ENCODE measurements around the gene GCH1. TPM values are rescaled to one million over a fixed set of nuclear protein-coding genes. Genes with fewer than 3 reads are reported as not detected.

The GCH1 gene
- total RNA-seq, 1 experiment from 2014 or later, result 9.2 TPM

DNA sequence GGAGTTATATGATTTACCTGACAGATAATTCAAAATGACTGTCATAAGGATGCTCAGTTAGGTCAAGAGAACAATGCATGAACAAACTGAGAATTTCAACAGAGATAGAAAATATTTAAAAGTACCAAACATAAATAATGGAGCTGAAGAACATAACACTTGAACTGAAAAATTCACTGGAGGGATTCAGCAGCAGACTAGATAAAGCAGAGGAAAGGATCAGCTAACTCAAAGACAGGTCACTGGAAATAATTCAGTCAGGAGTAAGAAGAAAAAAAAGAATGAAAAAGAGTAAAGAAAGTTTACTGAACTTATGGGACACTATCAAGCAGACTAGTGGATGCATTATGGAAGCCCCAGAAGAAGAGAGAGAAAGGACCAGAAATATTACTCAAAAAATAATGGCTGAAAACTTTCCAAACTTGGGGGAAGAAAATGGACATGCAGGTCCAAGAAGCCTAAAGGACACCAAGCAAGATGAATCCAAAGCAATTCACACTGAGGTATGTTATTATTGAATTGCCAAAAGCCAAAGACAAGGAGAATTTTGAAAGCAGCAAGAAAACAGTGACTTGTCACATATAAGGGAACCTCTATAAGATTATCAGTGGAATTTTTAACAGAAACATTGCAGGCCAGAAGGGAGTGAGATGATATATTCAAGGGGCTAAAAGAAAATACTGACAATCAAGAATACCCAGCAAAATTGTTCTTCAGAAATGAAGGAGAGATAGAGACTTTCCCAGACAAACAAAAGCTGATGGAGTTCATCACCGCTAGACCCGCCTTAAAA, 78.7 kb downstream of the GCH1 start (continued):
- TF ChIP-seq, protein P1, sequence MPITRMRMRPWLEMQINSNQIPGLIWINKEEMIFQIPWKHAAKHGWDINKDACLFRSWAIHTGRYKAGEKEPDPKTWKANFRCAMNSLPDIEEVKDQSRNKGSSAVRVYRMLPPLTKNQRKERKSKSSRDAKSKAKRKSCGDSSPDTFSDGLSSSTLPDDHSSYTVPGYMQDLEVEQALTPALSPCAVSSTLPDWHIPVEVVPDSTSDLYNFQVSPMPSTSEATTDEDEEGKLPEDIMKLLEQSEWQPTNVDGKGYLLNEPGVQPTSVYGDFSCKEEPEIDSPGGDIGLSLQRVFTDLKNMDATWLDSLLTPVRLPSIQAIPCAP (CRISPR knock-in tag; IDR thresholded peaks at IDR 0.05), result no peak
- TF ChIP-seq NR2C2 (CRISPR knock-in tag; IDR thresholded peaks at IDR 0.05) (no peak), FOXP1 (CRISPR knock-in tag; IDR thresholded peaks at IDR 0.05; ENCODE audit: borderline replicate concordance) (no peak), GRHL2 (CRISPR knock-in tag; IDR thresholded peaks at IDR 0.05; ENCODE audit: insufficient replicate concordance, severe bottlenecking) (no peak), ZNF138 (CRISPR knock-in tag; conservative IDR thresholded peaks at IDR 0.05) (no peak), ZNF396 (CRISPR knock-in tag; IDR thresholded peaks at IDR 0.05; ENCODE audit: borderline replicate concordance) (no peak)
- TF ChIP-seq, protein P2, sequence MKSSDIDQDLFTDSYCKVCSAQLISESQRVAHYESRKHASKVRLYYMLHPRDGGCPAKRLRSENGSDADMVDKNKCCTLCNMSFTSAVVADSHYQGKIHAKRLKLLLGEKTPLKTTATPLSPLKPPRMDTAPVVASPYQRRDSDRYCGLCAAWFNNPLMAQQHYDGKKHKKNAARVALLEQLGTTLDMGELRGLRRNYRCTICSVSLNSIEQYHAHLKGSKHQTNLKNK (CRISPR knock-in tag; IDR thresholded peaks at IDR 0.05), result no peak
- TF ChIP-seq, protein P3, sequence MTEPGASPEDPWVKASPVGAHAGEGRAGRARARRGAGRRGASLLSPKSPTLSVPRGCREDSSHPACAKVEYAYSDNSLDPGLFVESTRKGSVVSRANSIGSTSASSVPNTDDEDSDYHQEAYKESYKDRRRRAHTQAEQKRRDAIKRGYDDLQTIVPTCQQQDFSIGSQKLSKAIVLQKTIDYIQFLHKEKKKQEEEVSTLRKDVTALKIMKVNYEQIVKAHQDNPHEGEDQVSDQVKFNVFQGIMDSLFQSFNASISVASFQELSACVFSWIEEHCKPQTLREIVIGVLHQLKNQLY (CRISPR knock-in tag; IDR thresholded peaks at IDR 0.05), result no peak
- TF ChIP-seq, protein P4, sequence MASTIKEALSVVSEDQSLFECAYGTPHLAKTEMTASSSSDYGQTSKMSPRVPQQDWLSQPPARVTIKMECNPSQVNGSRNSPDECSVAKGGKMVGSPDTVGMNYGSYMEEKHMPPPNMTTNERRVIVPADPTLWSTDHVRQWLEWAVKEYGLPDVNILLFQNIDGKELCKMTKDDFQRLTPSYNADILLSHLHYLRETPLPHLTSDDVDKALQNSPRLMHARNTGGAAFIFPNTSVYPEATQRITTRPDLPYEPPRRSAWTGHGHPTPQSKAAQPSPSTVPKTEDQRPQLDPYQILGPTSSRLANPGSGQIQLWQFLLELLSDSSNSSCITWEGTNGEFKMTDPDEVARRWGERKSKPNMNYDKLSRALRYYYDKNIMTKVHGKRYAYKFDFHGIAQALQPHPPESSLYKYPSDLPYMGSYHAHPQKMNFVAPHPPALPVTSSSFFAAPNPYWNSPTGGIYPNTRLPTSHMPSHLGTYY (CRISPR knock-in tag; IDR thresholded peaks at IDR 0.05), result no peak

DNA sequence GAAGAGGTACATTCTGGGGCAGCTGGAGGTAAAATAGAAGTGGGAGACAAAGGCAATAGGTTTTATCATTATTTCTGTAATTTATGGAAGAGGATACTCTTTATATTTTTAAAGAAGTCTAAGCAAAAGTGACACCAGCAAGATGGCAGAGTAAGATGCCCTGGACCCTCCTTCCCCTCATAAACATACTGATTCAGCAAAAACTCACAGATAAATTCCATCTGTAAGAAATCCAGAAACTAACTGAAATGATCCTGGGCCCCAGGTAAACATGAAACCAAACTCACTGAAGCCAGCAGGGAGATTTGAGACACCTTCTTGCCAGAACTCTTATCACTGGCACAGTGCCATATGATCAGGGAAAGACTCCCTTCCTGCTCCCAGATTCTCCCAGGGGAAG, 79.9 kb downstream of the GCH1 start:
- DNase-seq (ENCODE audit: low spot score), result no peak
- TF ChIP-seq EMX1 (CRISPR knock-in tag; IDR thresholded peaks at IDR 0.05) (no peak), KAT7 (CRISPR knock-in tag; IDR thresholded peaks at IDR 0.05; ENCODE audit: borderline replicate concordance) (no peak), PRRX2 (CRISPR knock-in tag; IDR thresholded peaks at IDR 0.05) (no peak), SOX15 (CRISPR knock-in tag; IDR thresholded peaks at IDR 0.05) (no peak), NFYB (CRISPR knock-in tag; conservative IDR thresholded peaks at IDR 0.05; ENCODE audit: low read depth) (no peak), ATF1 (CRISPR knock-in tag; IDR thresholded peaks at IDR 0.05) (no peak), NFE2L1 (CRISPR knock-in tag; IDR thresholded peaks at IDR 0.05) (no peak), NR3C1 (CRISPR knock-in tag; conservative IDR thresholded peaks at IDR 0.05; ENCODE audit: low read depth) (no peak), ZNF416 (CRISPR knock-in tag; IDR thresholded peaks at IDR 0.05) (no peak), TCF7 (CRISPR knock-in tag; IDR thresholded peaks at IDR 0.05; ENCODE audit: low read depth) (no peak), HMGA2 (CRISPR knock-in tag; IDR thresholded peaks at IDR 0.05) (no peak)
- TF ChIP-seq, protein P5, sequence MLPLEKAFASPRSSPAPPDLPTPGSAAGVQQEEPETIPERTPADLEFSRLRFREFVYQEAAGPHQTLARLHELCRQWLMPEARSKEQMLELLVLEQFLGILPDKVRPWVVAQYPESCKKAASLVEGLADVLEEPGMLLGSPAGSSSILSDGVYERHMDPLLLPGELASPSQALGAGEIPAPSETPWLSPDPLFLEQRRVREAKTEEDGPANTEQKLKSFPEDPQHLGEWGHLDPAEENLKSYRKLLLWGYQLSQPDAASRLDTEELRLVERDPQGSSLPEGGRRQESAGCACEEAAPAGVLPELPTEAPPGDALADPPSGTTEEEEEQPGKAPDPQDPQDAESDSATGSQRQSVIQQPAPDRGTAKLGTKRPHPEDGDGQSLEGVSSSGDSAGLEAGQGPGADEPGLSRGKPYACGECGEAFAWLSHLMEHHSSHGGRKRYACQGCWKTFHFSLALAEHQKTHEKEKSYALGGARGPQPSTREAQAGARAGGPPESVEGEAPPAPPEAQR (CRISPR knock-in tag; IDR thresholded peaks at IDR 0.05), result no peak
- TF ChIP-seq, protein P6, sequence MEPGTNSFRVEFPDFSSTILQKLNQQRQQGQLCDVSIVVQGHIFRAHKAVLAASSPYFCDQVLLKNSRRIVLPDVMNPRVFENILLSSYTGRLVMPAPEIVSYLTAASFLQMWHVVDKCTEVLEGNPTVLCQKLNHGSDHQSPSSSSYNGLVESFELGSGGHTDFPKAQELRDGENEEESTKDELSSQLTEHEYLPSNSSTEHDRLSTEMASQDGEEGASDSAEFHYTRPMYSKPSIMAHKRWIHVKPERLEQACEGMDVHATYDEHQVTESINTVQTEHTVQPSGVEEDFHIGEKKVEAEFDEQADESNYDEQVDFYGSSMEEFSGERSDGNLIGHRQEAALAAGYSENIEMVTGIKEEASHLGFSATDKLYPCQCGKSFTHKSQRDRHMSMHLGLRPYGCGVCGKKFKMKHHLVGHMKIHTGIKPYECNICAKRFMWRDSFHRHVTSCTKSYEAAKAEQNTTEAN (CRISPR knock-in tag; IDR thresholded peaks at IDR 0.05), result no peak
- TF ChIP-seq, protein P4 (CRISPR knock-in tag; IDR thresholded peaks at IDR 0.05), result no peak
- Mint-ChIP-seq H3K36me3 (peaks cover 13% of the 10 kb centered on the region), H3K4me1 (no peaks in the 10 kb centered on the region), H3K4me3 (no peak overlapping the region), H3K27ac (no peak overlapping the region), H3K9me3 (peaks cover 31% of the 10 kb centered on the region), H3K27me3 (ENCODE audit: low read depth) (peaks cover 2% of the 10 kb centered on the region; the same call in 1 of the 2 replicates)
- ChIA-PET POLR2A (no interaction called here), CTCF (no interaction called here)
- ATAC-seq, result no peak
